ENCODE results near the gene ZFP36L1. TPM values are rescaled to one million over a fixed set of nuclear protein-coding genes. Genes with fewer than 3 reads are reported as not detected.
A peak's percentile ranks its signal among the peaks of the same experiment; 100 is the strongest.

ZFP36L1 gene
- total and polyA plus RNA-seq, 2 of the 13 experiments (the other 11 are each of a cell fraction or from before 2014, with no cell fraction given) = 7.4 to 10.2 TPM

DNA sequence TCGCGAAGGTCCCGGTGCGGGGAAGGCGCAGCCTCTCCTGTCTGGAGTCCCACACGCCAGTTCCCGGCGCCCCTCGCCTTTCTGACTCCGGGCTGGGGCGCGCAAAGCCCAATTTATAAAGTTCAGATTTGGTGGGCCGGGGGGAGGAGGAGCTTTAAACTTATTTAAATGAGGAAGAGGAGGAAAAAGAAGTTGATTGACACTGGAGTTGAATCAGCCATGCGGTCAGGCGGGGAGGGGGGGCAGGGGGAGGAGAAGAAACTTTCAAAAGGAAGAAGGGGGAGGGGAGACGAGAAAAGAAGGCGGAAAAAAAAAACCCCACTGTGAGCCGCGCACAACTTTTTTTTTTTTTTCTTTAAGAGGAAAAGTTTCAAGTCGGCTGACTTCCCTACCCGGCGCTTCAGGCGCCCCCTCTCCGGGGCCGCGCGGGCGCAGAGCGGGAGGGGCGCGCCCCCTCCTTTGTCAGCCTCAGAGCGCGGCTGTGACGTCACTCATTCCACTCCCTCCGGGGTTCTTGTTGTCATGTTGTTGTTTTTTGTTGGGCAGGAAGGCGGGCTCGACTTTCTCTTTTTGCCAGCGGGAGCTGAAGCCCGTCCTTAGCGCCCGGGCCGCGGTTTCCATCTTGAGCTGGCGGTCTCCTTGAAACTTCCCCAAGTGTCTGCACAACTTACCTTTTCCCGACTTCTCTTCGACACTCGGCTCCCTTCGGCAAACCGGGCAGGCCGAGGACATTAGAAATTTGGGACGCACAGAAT, at the start of gene ZFP36L1 (continued):
- TF ChIP-seq, protein P1, sequence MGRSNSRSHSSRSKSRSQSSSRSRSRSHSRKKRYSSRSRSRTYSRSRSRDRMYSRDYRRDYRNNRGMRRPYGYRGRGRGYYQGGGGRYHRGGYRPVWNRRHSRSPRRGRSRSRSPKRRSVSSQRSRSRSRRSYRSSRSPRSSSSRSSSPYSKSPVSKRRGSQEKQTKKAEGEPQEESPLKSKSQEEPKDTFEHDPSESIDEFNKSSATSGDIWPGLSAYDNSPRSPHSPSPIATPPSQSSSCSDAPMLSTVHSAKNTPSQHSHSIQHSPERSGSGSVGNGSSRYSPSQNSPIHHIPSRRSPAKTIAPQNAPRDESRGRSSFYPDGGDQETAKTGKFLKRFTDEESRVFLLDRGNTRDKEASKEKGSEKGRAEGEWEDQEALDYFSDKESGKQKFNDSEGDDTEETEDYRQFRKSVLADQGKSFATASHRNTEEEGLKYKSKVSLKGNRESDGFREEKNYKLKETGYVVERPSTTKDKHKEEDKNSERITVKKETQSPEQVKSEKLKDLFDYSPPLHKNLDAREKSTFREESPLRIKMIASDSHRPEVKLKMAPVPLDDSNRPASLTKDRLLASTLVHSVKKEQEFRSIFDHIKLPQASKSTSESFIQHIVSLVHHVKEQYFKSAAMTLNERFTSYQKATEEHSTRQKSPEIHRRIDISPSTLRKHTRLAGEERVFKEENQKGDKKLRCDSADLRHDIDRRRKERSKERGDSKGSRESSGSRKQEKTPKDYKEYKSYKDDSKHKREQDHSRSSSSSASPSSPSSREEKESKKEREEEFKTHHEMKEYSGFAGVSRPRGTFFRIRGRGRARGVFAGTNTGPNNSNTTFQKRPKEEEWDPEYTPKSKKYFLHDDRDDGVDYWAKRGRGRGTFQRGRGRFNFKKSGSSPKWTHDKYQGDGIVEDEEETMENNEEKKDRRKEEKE (IDR thresholded peaks at IDR 0.05) = no peak
- no peak for TF ChIP-seq ZNF549 (CRISPR knock-in tag; IDR thresholded peaks at IDR 0.05)
- TF ChIP-seq HOXA7 (CRISPR knock-in tag; IDR thresholded peaks at IDR 0.05) = no peak
- TF ChIP-seq, protein P2, sequence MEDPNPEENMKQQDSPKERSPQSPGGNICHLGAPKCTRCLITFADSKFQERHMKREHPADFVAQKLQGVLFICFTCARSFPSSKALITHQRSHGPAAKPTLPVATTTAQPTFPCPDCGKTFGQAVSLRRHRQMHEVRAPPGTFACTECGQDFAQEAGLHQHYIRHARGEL (CRISPR knock-in tag; IDR thresholded peaks at IDR 0.05) = no peak
- no peak for TF ChIP-seq RCOR2 (CRISPR knock-in tag; IDR thresholded peaks at IDR 0.05)
- TF ChIP-seq, protein P3, sequence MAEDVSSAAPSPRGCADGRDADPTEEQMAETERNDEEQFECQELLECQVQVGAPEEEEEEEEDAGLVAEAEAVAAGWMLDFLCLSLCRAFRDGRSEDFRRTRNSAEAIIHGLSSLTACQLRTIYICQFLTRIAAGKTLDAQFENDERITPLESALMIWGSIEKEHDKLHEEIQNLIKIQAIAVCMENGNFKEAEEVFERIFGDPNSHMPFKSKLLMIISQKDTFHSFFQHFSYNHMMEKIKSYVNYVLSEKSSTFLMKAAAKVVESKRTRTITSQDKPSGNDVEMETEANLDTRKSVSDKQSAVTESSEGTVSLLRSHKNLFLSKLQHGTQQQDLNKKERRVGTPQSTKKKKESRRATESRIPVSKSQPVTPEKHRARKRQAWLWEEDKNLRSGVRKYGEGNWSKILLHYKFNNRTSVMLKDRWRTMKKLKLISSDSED (CRISPR knock-in tag; IDR thresholded peaks at IDR 0.05) = no peak
- TF ChIP-seq AHR (CRISPR knock-in tag; IDR thresholded peaks at IDR 0.05) = no peak
- no peak for TF ChIP-seq MTA1 (CRISPR knock-in tag; IDR thresholded peaks at IDR 0.05; ENCODE audit: borderline replicate concordance)
- TF ChIP-seq CEBPB (IDR thresholded peaks at IDR 0.05; ENCODE audit: borderline replicate concordance, low read depth, low read length) = no peak
- TF ChIP-seq ZNF432 (CRISPR knock-in tag; IDR thresholded peaks at IDR 0.05; ENCODE audit: borderline replicate concordance) = no peak
- peak; percentile 57; the same call in 1 of the 2 replicates for TF ChIP-seq SIN3B (IDR thresholded peaks at IDR 0.05; ENCODE audit: low read length)
- no peak for TF ChIP-seq ZNF260 (CRISPR knock-in tag; IDR thresholded peaks at IDR 0.05; ENCODE audit: borderline replicate concordance, low read depth)
- TF ChIP-seq, protein P4, sequence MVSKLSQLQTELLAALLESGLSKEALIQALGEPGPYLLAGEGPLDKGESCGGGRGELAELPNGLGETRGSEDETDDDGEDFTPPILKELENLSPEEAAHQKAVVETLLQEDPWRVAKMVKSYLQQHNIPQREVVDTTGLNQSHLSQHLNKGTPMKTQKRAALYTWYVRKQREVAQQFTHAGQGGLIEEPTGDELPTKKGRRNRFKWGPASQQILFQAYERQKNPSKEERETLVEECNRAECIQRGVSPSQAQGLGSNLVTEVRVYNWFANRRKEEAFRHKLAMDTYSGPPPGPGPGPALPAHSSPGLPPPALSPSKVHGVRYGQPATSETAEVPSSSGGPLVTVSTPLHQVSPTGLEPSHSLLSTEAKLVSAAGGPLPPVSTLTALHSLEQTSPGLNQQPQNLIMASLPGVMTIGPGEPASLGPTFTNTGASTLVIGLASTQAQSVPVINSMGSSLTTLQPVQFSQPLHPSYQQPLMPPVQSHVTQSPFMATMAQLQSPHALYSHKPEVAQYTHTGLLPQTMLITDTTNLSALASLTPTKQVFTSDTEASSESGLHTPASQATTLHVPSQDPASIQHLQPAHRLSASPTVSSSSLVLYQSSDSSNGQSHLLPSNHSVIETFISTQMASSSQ (IDR thresholded peaks at IDR 0.05; ENCODE audit: low read depth) = no peak
- TF ChIP-seq, protein P4 (CRISPR knock-in tag; IDR thresholded peaks at IDR 0.05; ENCODE audit: borderline replicate concordance) = peak; percentile 18; the same call in 1 of the 2 replicates
- TF ChIP-seq ZNF317 (CRISPR knock-in tag; IDR thresholded peaks at IDR 0.05) = peak; percentile 87
- TF ChIP-seq, protein P5, sequence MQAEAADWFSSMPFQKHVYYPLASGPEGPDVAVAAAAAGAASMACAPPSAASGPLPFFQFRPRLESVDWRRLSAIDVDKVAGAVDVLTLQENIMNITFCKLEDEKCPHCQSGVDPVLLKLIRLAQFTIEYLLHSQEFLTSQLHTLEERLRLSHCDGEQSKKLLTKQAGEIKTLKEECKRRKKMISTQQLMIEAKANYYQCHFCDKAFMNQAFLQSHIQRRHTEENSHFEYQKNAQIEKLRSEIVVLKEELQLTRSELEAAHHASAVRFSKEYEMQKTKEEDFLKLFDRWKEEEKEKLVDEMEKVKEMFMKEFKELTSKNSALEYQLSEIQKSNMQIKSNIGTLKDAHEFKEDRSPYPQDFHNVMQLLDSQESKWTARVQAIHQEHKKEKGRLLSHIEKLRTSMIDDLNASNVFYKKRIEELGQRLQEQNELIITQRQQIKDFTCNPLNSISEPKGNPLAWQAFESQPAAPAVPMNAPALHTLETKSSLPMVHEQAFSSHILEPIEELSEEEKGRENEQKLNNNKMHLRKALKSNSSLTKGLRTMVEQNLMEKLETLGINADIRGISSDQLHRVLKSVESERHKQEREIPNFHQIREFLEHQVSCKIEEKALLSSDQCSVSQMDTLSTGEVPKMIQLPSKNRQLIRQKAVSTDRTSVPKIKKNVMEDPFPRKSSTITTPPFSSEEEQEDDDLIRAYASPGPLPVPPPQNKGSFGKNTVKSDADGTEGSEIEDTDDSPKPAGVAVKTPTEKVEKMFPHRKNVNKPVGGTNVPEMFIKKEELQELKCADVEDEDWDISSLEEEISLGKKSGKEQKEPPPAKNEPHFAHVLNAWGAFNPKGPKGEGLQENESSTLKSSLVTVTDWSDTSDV (CRISPR knock-in tag; IDR thresholded peaks at IDR 0.05) = no peak
- TF ChIP-seq SATB2 (CRISPR knock-in tag; IDR thresholded peaks at IDR 0.05) = 0 out of 2 replicates have a peak, but pooled peaks have one; percentile 9

Measured in HepG2 (cell line).